ENCODE results near the gene ZNF862.

ZNF862 gene

GRCh38 chr7:149838224-149838991 lies at the start of gene ZNF862:
ZNF862 (plus strand) TSS chr7:149838375; CDS start chr7:149838612, 237 bp downstream.
- peak; percentile 95 for DNase-seq (ENCODE audit: low read depth)

GRCh38 chr7:149789101-149789500 lies 49.1 kb upstream of the ZNF862 start:
- no peak for DNase-seq (ENCODE audit: low read depth)

GRCh38 chr7:149790146-149790548 lies 48.0 kb upstream of the ZNF862 start:
- DNase-seq (ENCODE audit: low read depth), result no peak

- no peak for DNase-seq (ENCODE audit: low read depth)
Observed at GRCh38 chr7:149790754-149791360, 47.3 kb upstream of the ZNF862 start.

GRCh38 chr7:149791411-149792219 lies 46.6 kb upstream of the ZNF862 start:
- no peak for DNase-seq (ENCODE audit: low read depth)

- no peak for DNase-seq (ENCODE audit: low read depth)
Observed at GRCh38 chr7:149792220-149792595, 46.0 kb upstream of the ZNF862 start.

- no peak for DNase-seq (ENCODE audit: low read depth)
Observed at GRCh38 chr7:149793261-149793660, 44.9 kb upstream of the ZNF862 start.

GRCh38 chr7:149794661-149795060 lies 43.5 kb upstream of the ZNF862 start:
- no peak for DNase-seq (ENCODE audit: low read depth)

- DNase-seq (ENCODE audit: low read depth), result no peak
Observed at GRCh38 chr7:149795126-149795525, 43.0 kb upstream of the ZNF862 start.

- no peak for DNase-seq (ENCODE audit: low read depth)
Observed at GRCh38 chr7:149796287-149796860, 41.8 kb upstream of the ZNF862 start.

- no peak for DNase-seq (ENCODE audit: low read depth)
Observed at GRCh38 chr7:149797771-149798170, 40.4 kb upstream of the ZNF862 start.

GRCh38 chr7:149799397-149800168 lies 38.6 kb upstream of the ZNF862 start:
- peak; percentile 14 for DNase-seq (ENCODE audit: low read depth)

- no peak for DNase-seq (ENCODE audit: low read depth)
Observed at GRCh38 chr7:149800169-149800555, 38.0 kb upstream of the ZNF862 start.

- DNase-seq (ENCODE audit: low read depth), result no peak
Observed at GRCh38 chr7:149801002-149801566, 37.1 kb upstream of the ZNF862 start.

- no peak for DNase-seq (ENCODE audit: low read depth)
Observed at GRCh38 chr7:149801816-149802215, 36.4 kb upstream of the ZNF862 start.

GRCh38 chr7:149802966-149803365 lies 35.2 kb upstream of the ZNF862 start:
- no peak for DNase-seq (ENCODE audit: low read depth)

GRCh38 chr7:149803551-149804074 lies 34.6 kb upstream of the ZNF862 start:
- DNase-seq (ENCODE audit: low read depth), result no peak

- DNase-seq (ENCODE audit: low read depth), result no peak
Observed at GRCh38 chr7:149804106-149804505, 34.1 kb upstream of the ZNF862 start.

GRCh38 chr7:149806726-149807125 lies 31.4 kb upstream of the ZNF862 start:
- no peak for DNase-seq (ENCODE audit: low read depth)

GRCh38 chr7:149808311-149808710 lies 29.9 kb upstream of the ZNF862 start:
- DNase-seq (ENCODE audit: low read depth), result no peak

- DNase-seq (ENCODE audit: low read depth), result no peak
Observed at GRCh38 chr7:149809215-149809614, 29.0 kb upstream of the ZNF862 start.
